Cerebellar nuclear complex (tissue), 1 donor: ENCODE measurements around the gene DNAJC2.
A peak's percentile ranks its signal among the peaks of the same experiment; 100 is the strongest.
"Not testable (repeated sequence)": the region's sequence is repeated elsewhere in the genome, so short reads cannot be mapped to it uniquely, and the experiment has no call there.

Source experiments
- DNase-seq, 2 experiments: peaks; one replicate each; lab custom pipeline; 2025; lab: John Stamatoyannopoulos, UW

DNAJC2 gene

GRCh38 chr7:103341466-103341865 is 3.1 kb downstream of the DNAJC2 start:
- DNase-seq = no peak

GRCh38 chr7:103338864-103339263 is 5.7 kb downstream of the DNAJC2 start:
- no peak for DNase-seq

GRCh38 chr7:103336761-103337160 is 7.8 kb downstream of the DNAJC2 start:
- DNase-seq = no peak

- no peak for DNase-seq
These were observed 18.8 kb downstream of the DNAJC2 start for GRCh38 chr7:103325744-103326143.

GRCh38 chr7:103317009-103317408 is 27.6 kb downstream of the DNAJC2 start:
- DNase-seq = no peak

GRCh38 chr7:103316380-103316941 is 28.1 kb downstream of the DNAJC2 start:
- DNase-seq = no peak

GRCh38 chr7:103314852-103315251 is 29.7 kb downstream of the DNAJC2 start:
- no peak for DNase-seq

GRCh38 chr7:103307503-103308231 is 36.9 kb downstream of the DNAJC2 start:
- no peak for DNase-seq

- no peak for DNase-seq
These were observed 43.1 kb downstream of the DNAJC2 start for GRCh38 chr7:103301441-103301840.

GRCh38 chr7:103299660-103300059 is 44.9 kb downstream of the DNAJC2 start:
- DNase-seq = no peak

- DNase-seq = no peak
These were observed 46.8 kb downstream of the DNAJC2 start for GRCh38 chr7:103297837-103298179.

GRCh38 chr7:103296901-103297836 is 47.4 kb downstream of the DNAJC2 start, which contains the start of gene PMPCB:
Gene PMPCB (plus strand): TSS chr7:103297435. CDS start chr7:103297460, 25 bp downstream.
- DNase-seq = peak; percentile 13 to 67

GRCh38 chr7:103293526-103293925 is 51.0 kb downstream of the DNAJC2 start:
- no peak for DNase-seq

- no peak for DNase-seq
These were observed 52.4 kb downstream of the DNAJC2 start for GRCh38 chr7:103292122-103292521.

GRCh38 chr7:103282802-103283427 is 61.7 kb downstream of the DNAJC2 start:
- not testable (repeated sequence) for DNase-seq

GRCh38 chr7:103280803-103281155 is 63.8 kb downstream of the DNAJC2 start:
- DNase-seq = not testable (repeated sequence)

GRCh38 chr7:103279963-103280802 is 64.4 kb downstream of the DNAJC2 start:
- DNase-seq = peak; percentile 29 to 68

GRCh38 chr7:103279636-103279962 is 65.0 kb downstream of the DNAJC2 start:
- DNase-seq = not testable (repeated sequence)

GRCh38 chr7:103278195-103278594 is 66.4 kb downstream of the DNAJC2 start:
- not testable (repeated sequence) for DNase-seq

- DNase-seq = not testable (repeated sequence)
These were observed 69.7 kb downstream of the DNAJC2 start for GRCh38 chr7:103274867-103275266.

- not testable (repeated sequence) for DNase-seq
These were observed 71.2 kb downstream of the DNAJC2 start for GRCh38 chr7:103273374-103273773.
